Loucy (cell line): Measurements from ENCODE around the gene AK2.

ENCODE experiments used
- EZH2phosphoT487 ChIP-seq: fragments of 200-600 bp; IDR thresholded peaks from 2 replicates; pipeline ENCODE4 v1.6.1; 2018; ENCODE audit warnings: antibody characterized with exemption, mild to moderate bottlenecking, moderate library complexity, borderline replicate concordance
- TF ChIP-seq, protein P1 (sequence below): fragments of 200-600 bp; sonication (generic); conservative IDR thresholded peaks from 2 replicates; pipeline ENCODE4 v1.5.1; 2014; ENCODE audit warnings: mild to moderate bottlenecking, antibody characterized with exemption, low read length

DNA sequence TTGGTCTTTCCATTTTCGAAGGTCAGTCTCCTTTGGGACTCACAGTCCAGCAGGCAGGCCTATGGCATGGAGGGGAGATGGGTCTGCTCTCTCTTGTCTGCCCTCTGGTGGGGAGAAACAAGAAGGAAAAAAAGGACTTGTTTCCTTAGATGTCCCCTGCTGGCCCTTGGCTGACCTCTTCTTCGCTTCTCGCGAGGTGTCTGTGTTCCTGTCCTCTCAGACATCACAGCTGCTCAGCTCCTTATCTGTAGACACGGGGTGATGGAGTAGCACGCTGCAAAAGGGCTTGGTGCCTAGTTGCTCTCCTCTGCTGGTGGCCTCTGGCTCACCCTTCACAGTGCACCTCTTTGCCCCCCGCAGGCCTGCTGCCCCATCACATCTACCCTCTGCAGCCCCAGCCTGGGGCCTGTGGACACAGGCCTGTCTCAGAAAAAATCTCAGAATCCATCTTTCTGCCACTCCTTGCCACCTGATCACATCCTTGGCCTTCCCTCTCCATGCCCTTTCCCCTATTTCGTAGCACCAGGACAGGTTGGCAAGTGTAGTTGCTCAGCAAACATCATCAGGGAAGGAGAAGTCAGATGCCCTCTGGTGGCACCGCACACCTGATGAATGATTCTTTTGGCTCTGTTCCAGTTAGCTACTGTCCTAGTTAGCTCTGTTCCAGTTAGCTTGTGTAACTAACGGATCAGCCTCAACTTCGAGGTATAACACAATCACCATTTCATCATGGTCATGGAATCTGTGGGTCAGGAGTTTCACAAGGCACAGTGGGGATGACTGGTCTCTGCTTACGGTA, 18.7 kb upstream of the AK2 start:
- TF ChIP-seq, protein P1, sequence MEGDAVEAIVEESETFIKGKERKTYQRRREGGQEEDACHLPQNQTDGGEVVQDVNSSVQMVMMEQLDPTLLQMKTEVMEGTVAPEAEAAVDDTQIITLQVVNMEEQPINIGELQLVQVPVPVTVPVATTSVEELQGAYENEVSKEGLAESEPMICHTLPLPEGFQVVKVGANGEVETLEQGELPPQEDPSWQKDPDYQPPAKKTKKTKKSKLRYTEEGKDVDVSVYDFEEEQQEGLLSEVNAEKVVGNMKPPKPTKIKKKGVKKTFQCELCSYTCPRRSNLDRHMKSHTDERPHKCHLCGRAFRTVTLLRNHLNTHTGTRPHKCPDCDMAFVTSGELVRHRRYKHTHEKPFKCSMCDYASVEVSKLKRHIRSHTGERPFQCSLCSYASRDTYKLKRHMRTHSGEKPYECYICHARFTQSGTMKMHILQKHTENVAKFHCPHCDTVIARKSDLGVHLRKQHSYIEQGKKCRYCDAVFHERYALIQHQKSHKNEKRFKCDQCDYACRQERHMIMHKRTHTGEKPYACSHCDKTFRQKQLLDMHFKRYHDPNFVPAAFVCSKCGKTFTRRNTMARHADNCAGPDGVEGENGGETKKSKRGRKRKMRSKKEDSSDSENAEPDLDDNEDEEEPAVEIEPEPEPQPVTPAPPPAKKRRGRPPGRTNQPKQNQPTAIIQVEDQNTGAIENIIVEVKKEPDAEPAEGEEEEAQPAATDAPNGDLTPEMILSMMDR = peak; percentile 67
- TF ChIP-seq EZH2phosphoT487 = no peak
